B cell (primary cell): Measurements from ENCODE around the gene PARVG. TPM values are rescaled to one million over a fixed set of nuclear protein-coding genes. Genes with fewer than 3 reads are reported as not detected.

Experiments used
- ATAC-seq: fragments of 200-7000 bp; cut with Tn5 transposase; one replicate; pipeline ENCODE4 v1.10.0; 2021; ENCODE audit warnings: low read depth, mild to moderate bottlenecking, moderate number of reproducible peaks, moderate library complexity
- CTCF ChIA-PET: fragments of 350-600 bp; sonication (Branson Sonifier 250); formaldehyde crosslinking; loops from one replicate; lab custom pipeline; 2021; ENCODE audit warnings: antibody characterized with exemption, inconsistent platforms; lab: Charles Lee
- POLR2A ChIA-PET: fragments of 350-600 bp; sonication (Branson Sonifier 250); formaldehyde crosslinking; loops from one replicate; lab custom pipeline; 2021; ENCODE audit warnings: antibody characterized with exemption; lab: Charles Lee
- DNase-seq: peaks from one replicate; pipeline ENCODE4 v3.0.0; 2013
- H2AFZ ChIP-seq: 2 replicates; pipeline ENCODE4 v1.6.1; 2012; ENCODE audit warnings: mild to moderate bottlenecking, low read depth, low read length; ENCODE audit not compliant: insufficient read depth, poor library complexity, severe bottlenecking
- H3K27ac ChIP-seq, 2 donors: 1 replicate in 1 of 2; 2 replicates in 1 of 2; pipeline ENCODE4 v1.5.1; 2012 to 2013; ENCODE audit warnings: low read length in 2 of 2, mild to moderate bottlenecking in 2 of 2, moderate library complexity in 1 of 2
- H3K27me3 ChIP-seq, 4 experiments: fragments of 200-600 bp in 1 of 4; sonication (generic) in 1 of 4; replicated peaks in 1 of 4; 1 replicate in 2 of 4; 2 replicates in 2 of 4; pipeline versions ENCODE4 v1.6.1 to v1.7.0; 2013 to 2016; ENCODE audit warnings: low read length in 3 of 4, mild to moderate bottlenecking in 2 of 4, mixed read lengths in 1 of 4, moderate library complexity in 1 of 4; ENCODE audit not compliant: insufficient read depth in 4 of 4, control insufficient read depth in 3 of 4; ENCODE audit errors: control extremely low read depth in 1 of 4
- H3K36me3 ChIP-seq, 2 experiments: replicated peaks in 1 of 2; 1 replicate in 1 of 2; 2 replicates in 1 of 2; pipeline versions ENCODE4 v1.6.1 to v1.7.1; 2013; ENCODE audit warnings: low read length in 1 of 2; ENCODE audit not compliant: insufficient read depth in 2 of 2, control insufficient read depth in 1 of 2; ENCODE audit errors: control extremely low read depth in 1 of 2, extremely low read depth in 1 of 2
- H3K4me1 ChIP-seq, 2 donors: fragments of 200-600 bp in 1 of 2; sonication (generic) in 1 of 2; 1 replicate in 1 of 2; 2 replicates in 1 of 2; pipeline versions ENCODE4 v1.5.1 to v1.6.1; 2013 to 2017; ENCODE audit warnings: low read length in 2 of 2; ENCODE audit not compliant: control insufficient read depth in 2 of 2, insufficient read depth in 2 of 2
- H3K4me2 ChIP-seq: replicated peaks from 2 replicates; pipeline ENCODE3; 2012; ENCODE audit warnings: mild to moderate bottlenecking, low read depth, low read length; ENCODE audit not compliant: poor library complexity, severe bottlenecking
- H3K4me3 ChIP-seq, 5 experiments: fragments of 200-600 bp in 1 of 5; sonication (generic) in 1 of 5; 1 replicate in 3 of 5; 2 replicates in 2 of 5; pipeline versions ENCODE4 v1.5.1 to v1.7.0; 2011 to 2016; ENCODE audit warnings: low read length in 4 of 5, mild to moderate bottlenecking in 4 of 5, low read depth in 2 of 5, control low read depth in 1 of 5, moderate library complexity in 1 of 5; ENCODE audit not compliant: insufficient read depth in 1 of 5; ENCODE audit errors: control extremely low read depth in 1 of 5, extremely low read depth in 1 of 5
- H3K79me2 ChIP-seq: fragments of 200-600 bp; sonication (generic); one replicate; pipeline ENCODE4 v1.6.0; 2016; ENCODE audit warnings: low read length; ENCODE audit not compliant: control insufficient read depth, insufficient read depth
- H3K9ac ChIP-seq: fragments of 200-600 bp; sonication (generic); 2 replicates; pipeline ENCODE4 v1.6.1; 2017; ENCODE audit warnings: mild to moderate bottlenecking, low read length, moderate library complexity
- H3K9me3 ChIP-seq, 3 donors: one replicate each; pipeline versions ENCODE4 v1.6.1 to v1.7.1; 2013; ENCODE audit warnings: low read length in 2 of 3; ENCODE audit not compliant: control insufficient read depth in 2 of 3, insufficient read depth in 1 of 3; ENCODE audit errors: control extremely low read depth in 1 of 3
- H4K20me1 ChIP-seq: 2 replicates; pipeline ENCODE4 v1.6.0; 2012; ENCODE audit warnings: mild to moderate bottlenecking, low read length; ENCODE audit not compliant: insufficient read depth, control insufficient read depth, poor library complexity, severe bottlenecking
- H3K27ac Mint-ChIP-seq: one replicate; pipeline ENCODE4 v1.8.0; 2021; ENCODE audit warnings: mixed read lengths
- H3K27me3 Mint-ChIP-seq: one replicate; pipeline ENCODE4 v1.8.0; 2021; ENCODE audit warnings: mixed read lengths
- H3K4me1 Mint-ChIP-seq: one replicate; pipeline ENCODE4 v1.8.0; 2021; ENCODE audit warnings: mixed read lengths
- H3K4me3 Mint-ChIP-seq: one replicate; pipeline ENCODE4 v1.8.0; 2021; ENCODE audit warnings: mixed read lengths
- H3K9me3 Mint-ChIP-seq: one replicate; pipeline ENCODE4 v1.8.0; 2022; ENCODE audit warnings: mixed read lengths; ENCODE audit not compliant: insufficient read depth
- EZH2 ChIP-seq: IDR thresholded peaks from 2 replicates; pipeline ENCODE4 v1.6.1; 2012; ENCODE audit warnings: borderline replicate concordance, low read depth, mild to moderate bottlenecking, moderate library complexity, low read length; ENCODE audit not compliant: insufficient read depth, poor library complexity, severe bottlenecking
- WGBS: methylation state at CpG from one replicate; pipeline ENCODE4 v1.1.5; 2013; ENCODE audit warnings: missing lambda C conversion rate; ENCODE audit not compliant: insufficient coverage; 5-methylcytosine and 5-hydroxymethylcytosine counted together
- intact Hi-C: fragments of 100-400 bp; cut with micrococcal nuclease; formaldehyde crosslinking; loops from one replicate; pipeline ENCODE4 v1.10.0; 2022
- polyA plus RNA-seq: library from polyadenylated mRNA; depleted of rRNA; stranded (reverse); fragments of >200 nt; gene quantifications from 2 replicates; pipeline ENCODE4 v1.2.3, GENCODE V29; 2012
- total RNA-seq, 2 donors: library from RNA; stranded (reverse); fragments of 120-200 nt in 1 of 2; gene quantifications; 1 replicate in 1 of 2; 2 replicates in 1 of 2; pipeline versions ENCODE4 v1.2.3 to v1.2.4, GENCODE V29; 2013 to 2022
- TF ChIP-seq, protein P1 (sequence below): fragments of 200-600 bp; IDR thresholded peaks from one replicate; pipeline ENCODE4 v1.8.0; 2022; ENCODE audit warnings: antibody characterized with exemption, mild to moderate bottlenecking

The PARVG gene
- total and polyA plus RNA-seq, 2 donors (not counting 1 experiment from before 2014, with no cell fraction given), result 247 to 698 TPM

DNA sequence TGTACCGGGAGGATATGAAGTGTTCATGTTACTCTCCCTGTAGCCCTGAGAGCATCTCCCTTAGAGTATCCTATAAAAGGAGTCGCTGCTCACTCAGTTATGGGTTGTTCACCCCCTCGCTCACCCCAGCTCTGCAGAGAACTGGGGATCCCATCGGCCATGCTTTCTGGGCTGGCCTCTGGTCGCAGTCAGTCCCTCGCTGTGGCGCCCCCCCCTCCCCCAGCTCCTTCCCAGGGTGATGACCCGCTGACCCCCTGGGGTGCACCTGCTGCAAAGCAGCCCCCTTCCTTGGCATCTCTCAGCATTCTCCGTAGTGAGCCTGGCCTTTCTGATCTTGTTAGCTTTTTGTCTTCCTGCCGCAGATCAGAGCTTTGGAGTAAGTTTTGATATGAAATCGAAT, 10.3 kb upstream of the PARVG start:
- H2AFZ ChIP-seq, result no peak overlapping the region
- CTCF ChIA-PET, result interaction anchor here (0.8 kb wide), 1 partner anchor 9 kb away, joined by 3 read pairs; no protein-coding TSS in a partner anchor
- POLR2A ChIA-PET, result no interaction called here
- Mint-ChIP-seq H3K27me3 (no peaks in the 10 kb centered on the region), H3K9me3 (no peaks in the 10 kb centered on the region), H3K4me1 (peaks cover 22% of the 10 kb centered on the region), H3K4me3 (no peak overlapping the region), H3K27ac (no peak overlapping the region)
- TF ChIP-seq, protein P1, sequence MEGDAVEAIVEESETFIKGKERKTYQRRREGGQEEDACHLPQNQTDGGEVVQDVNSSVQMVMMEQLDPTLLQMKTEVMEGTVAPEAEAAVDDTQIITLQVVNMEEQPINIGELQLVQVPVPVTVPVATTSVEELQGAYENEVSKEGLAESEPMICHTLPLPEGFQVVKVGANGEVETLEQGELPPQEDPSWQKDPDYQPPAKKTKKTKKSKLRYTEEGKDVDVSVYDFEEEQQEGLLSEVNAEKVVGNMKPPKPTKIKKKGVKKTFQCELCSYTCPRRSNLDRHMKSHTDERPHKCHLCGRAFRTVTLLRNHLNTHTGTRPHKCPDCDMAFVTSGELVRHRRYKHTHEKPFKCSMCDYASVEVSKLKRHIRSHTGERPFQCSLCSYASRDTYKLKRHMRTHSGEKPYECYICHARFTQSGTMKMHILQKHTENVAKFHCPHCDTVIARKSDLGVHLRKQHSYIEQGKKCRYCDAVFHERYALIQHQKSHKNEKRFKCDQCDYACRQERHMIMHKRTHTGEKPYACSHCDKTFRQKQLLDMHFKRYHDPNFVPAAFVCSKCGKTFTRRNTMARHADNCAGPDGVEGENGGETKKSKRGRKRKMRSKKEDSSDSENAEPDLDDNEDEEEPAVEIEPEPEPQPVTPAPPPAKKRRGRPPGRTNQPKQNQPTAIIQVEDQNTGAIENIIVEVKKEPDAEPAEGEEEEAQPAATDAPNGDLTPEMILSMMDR, result no peak
- TF ChIP-seq EZH2, result no peak
- no peak overlapping the region for H3K4me3 ChIP-seq
- no peak for DNase-seq
- H3K9me3 ChIP-seq, result no peaks in the 10 kb centered on the region
- no peak for ATAC-seq
- H3K27me3 ChIP-seq, result no peaks in the 10 kb centered on the region
- H3K4me2 ChIP-seq, result no peak overlapping the region
- no peaks in the 10 kb centered on the region for H3K79me2 ChIP-seq
- no peaks in the 10 kb centered on the region for H4K20me1 ChIP-seq
- intact Hi-C loops, result loop anchor here (10.0 kb wide), 1 partner anchor 84 kb away; no protein-coding TSS in a partner anchor
- H3K4me1 ChIP-seq, result peaks cover 18 to 24% of the 10 kb centered on the region in 2 donors
- no peak overlapping the region for H3K9ac ChIP-seq
- WGBS, result 98% methylated on average over 7 of the region's 11 CpGs
- peaks cover 0 to 13% of the 10 kb centered on the region in 2 experiments for H3K36me3 ChIP-seq
- no peak overlapping the region for H3K27ac ChIP-seq

DNA sequence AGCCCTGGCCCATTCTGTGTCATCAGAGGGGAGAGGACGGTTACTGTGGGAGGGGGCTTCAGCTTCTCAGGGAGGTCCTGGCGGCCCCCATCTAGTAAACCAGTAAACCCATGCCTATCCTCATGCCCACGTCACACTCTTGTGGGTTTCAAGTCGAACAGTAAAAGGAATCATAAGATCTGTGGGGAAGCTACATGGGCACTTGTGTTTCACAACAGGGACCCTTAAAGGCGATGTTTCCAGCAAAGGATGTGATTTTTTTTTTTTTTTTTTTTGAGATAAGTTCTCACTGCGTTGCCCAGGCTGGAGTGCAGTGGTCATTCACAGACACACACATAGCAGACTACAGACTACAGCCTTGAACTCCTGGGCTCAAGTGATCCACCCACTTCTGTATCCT, 9.2 kb upstream of the PARVG start:
- Histone ChIP-seq H3K79me2 (no peaks in the 10 kb centered on the region), H3K9me3 (no peaks in the 10 kb centered on the region), H3K36me3 (peaks cover 0 to 10% of the 10 kb centered on the region in 2 experiments), H3K27me3 (no peaks in the 10 kb centered on the region), H2AFZ (no peak overlapping the region), H3K4me3 (no peak overlapping the region), H4K20me1 (no peaks in the 10 kb centered on the region), H3K27ac (no peak overlapping the region), H3K9ac (no peak overlapping the region), H3K4me2 (peak overlapping the region; percentile 58), H3K4me1 (peaks cover 18 to 24% of the 10 kb centered on the region in 2 donors)
- peaks cover 22% of the 10 kb centered on the region for H3K4me1 Mint-ChIP-seq
- WGBS, result 100% methylated on average over 1 of the region's 6 CpGs
- intact Hi-C loops, result loop anchor here (10.0 kb wide), 1 partner anchor 83 kb away; no protein-coding TSS in a partner anchor
- H3K27ac Mint-ChIP-seq, result peak overlapping the region; percentile 88
- TF ChIP-seq, protein P1, result no peak
- no peak for TF ChIP-seq EZH2
- no peak for DNase-seq
- H3K27me3 Mint-ChIP-seq, result no peaks in the 10 kb centered on the region
- CTCF ChIA-PET, result no interaction called here
- no peak overlapping the region for H3K4me3 Mint-ChIP-seq
- no peak for ATAC-seq
- POLR2A ChIA-PET, result no interaction called here
- H3K9me3 Mint-ChIP-seq, result no peaks in the 10 kb centered on the region
